Stimulated activated CD8-positive, alpha-beta memory T cell treated with anti-CD3 and anti-CD28 coated beads, Interleukin-12 subunit alpha, Interleukin-12 subunit beta, amount 100 ng/mL, for 1 hour (primary cell): Measurements from ENCODE around the gene ZBTB4.

Experiments used
- DNase-seq: peaks from one replicate; pipeline ENCODE4 v3.0.0-alpha.2; 2020; ENCODE audit warnings: low read depth

Gene ZBTB4

DNA sequence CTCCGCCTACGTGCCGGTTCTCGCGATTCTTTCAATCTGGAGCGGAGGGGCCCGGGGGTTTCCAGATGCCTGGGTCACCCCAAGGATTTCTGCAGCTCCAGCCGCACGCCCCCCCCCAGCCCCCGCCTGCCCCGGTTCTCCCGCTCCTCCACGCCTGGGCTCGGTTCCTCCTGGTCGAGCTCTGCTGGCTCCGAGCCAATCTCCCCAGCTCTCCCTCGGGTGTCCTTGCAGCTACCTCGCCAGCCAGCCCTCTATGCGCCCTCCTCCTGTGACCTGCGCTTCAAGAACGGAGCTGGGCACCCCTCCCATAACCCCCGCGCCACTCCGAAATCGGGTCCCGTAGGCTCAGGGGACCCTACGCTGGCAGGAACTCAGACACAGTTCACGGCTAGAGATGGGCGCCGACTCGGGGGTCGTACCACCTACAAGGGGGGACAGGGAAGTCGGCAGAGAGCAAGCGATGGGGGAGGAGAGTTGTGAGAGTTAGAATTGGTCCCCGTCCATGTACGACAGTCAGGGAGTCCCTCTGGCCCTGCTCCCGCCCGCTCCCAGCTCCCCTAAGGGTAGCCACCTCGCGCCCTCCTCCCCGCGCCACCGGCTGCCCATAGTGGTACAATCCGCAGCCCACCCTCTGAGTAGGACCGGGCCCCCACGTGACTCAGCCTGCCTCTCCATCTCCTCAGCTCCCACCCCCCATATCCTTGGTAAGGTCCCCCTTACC lies 39.2 kb downstream of the ZBTB4 start:
- DNase-seq: no peak

DNA sequence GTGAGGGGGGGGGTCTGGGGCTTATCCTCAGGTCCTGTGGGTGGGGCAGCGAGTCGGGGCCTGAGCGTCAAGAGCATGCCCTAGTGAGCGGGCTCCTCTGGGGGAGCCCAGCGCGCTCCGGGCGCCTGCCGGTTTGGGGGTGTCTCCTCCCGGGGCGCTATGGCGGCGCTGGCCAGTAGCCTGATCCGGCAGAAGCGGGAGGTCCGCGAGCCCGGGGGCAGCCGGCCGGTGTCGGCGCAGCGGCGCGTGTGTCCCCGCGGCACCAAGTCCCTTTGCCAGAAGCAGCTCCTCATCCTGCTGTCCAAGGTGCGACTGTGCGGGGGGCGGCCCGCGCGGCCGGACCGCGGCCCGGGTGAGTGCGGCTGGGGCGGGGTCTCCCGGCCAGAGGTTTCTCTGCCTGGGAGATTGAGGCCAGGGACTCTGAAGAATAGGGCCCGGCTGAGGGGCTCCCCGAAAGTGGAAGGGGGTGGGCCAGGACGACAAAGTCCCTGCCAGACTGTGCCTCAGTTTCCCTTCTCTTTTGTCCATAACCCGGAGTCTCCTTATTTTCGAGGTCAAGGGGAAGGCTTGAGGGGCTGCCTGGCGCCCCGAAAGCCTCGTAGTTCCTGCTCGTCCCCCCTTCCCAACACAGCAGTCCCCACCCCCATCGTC lies 39.8 kb downstream of the ZBTB4 start, which contains the start of gene FGF11:
Gene FGF11 (plus strand): TSS at position 51 of the 651 bp plus-strand sequence. CDS start 109 bp downstream, at position 160.
- DNase-seq: no peak

DNA sequence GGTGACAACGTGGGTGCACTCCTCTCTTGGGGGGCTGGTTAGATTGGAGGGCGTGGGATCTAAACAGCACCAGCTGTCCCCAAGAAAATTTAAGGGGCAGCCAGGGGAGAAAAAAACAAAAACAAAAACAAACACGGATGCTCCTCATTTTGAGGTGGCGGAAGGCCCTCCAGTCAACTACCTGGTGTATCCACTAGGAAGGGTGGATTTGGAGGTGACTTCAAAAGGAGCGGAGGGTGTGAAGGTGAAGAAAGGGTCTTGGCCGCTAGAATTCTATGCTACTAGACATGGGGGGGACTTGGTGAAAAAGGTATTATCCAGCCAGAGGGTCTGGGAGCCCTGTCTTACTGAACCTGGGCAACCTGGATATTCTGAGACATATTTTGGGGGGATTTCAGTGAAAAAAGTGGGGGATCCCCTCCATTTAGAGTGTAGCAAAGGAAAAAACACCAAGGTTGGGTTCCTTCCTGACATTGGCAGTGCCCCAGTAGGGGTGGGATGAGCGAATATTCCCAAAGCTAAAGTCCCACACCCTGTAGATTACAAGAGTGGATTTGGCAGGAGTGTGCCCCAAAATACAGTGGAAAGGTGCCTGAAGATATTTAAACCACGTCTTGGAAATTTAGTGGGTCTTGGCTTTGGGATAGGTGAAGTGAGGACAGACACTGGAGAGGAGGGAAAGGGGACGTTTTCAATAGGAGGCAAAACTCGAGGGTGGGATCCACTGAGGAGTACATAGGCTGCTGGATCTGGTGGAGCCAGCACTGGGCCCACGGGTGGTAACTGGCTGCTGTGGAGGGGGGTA lies 40.6 kb downstream of the ZBTB4 start:
- no peak for DNase-seq

- no peak for DNase-seq
Observed at GRCh38 chr17:7437950-7438614, 41.3 kb downstream of the ZBTB4 start.

GRCh38 chr17:7437369-7437863 lies 42.0 kb downstream of the ZBTB4 start:
- no peak for DNase-seq

- peak; percentile 59 for DNase-seq
Observed at GRCh38 chr17:7436556-7437368, 42.7 kb downstream of the ZBTB4 start.

DNA sequence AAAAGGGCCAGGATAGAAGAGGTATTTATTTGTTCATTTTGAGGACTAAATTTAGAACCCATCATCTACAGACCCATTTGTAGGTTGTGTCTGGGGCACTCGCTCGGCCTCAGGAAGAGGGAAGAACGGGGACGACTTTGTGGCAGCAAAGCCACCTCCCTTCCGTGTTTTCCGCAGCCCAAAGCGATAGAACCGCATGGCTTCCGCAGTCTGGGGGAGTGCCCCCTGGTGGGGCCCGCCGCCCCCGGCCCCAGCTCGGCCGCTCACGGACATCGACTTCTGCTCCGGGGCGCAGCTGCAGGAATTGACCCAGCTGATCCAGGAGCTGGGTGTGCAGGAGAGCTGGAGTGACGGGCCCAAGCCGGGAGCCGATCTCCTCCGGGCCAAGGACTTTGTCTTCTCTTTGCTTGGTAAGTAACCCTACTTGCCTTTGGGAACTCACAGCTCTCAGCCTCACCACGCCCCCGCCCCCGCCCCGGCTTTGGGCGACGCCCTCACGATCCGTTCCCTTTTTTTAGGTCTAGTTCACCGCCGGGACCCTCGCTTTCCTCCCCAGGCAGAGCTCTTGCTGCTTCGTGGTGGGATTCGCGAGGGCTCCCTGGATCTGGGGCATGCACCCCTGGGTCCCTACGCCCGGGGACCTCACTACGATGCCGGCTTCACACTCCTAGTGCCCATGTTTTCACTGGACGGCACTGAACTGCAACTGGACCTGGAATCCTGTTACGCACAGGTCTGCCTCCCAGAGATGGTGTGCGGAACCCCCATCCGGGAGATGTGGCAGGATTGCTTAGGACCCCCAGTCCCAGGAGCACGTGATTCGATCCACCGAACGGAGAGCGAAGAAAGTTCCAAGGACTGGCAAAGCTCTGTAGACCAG lies 43.5 kb downstream of the ZBTB4 start:
- no peak for DNase-seq

GRCh38 chr17:7432296-7432695 lies 47.1 kb downstream of the ZBTB4 start:
- DNase-seq: no peak

GRCh38 chr17:7431231-7431630 lies 48.2 kb downstream of the ZBTB4 start:
- DNase-seq: no peak

DNA sequence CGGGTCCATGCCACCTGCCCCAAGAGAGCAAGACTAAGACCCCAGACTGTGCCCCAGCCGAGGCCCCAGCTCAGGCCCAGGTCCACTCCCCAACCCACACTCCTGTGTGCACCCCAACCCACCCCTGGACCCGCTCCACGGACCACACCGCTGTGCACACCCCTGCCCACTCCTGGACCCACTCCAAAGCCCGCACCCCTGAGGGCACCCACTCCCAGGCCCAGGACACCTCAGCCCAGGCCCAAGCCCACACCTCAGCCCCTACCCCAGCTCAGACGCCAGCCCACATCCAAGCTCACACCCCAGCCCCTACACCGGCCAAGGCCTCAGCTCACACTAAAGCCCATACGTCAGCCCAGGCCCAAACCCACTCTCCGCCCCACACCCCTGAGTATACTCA lies 49.7 kb downstream of the ZBTB4 start:
- DNase-seq: no peak

GRCh38 chr17:7428557-7428956 lies 50.9 kb downstream of the ZBTB4 start, which contains the start of gene SPEM3:
Gene SPEM3, plus strand, starts transcription at chr17:7428857. Its CDS starts 46 bp downstream, at chr17:7428903.
- DNase-seq: no peak

GRCh38 chr17:7427549-7427948 lies 51.9 kb downstream of the ZBTB4 start:
- DNase-seq: no peak

DNA sequence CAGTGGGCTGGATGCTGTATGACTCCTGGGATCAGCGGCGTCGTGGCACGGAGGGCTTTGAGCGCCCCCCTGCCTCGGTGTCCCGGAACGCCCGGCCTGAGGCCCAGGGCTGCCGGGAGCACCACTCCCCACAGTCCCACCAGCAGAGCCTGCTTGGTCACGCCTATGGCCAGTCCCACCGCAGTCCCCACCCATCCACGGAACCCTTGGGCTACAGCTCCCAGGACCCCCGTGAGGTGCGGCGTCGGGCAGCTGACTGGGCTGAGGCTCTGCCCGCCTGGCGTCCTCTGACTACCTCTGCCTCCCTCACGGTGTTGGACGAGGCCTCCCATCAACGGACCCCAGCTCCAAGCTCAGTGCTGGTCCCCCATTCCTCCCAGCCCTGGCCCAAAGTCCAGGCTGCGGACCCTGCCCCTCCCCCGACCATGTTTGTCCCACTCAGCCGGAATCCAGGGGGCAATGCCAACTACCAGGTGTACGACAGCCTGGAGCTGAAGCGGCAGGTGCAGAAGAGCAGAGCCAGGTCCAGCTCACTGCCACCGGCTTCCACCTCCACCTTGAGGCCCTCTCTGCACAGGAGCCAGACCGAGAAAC lies 52.4 kb downstream of the ZBTB4 start:
- no peak for DNase-seq

GRCh38 chr17:7426203-7426863 lies 53.1 kb downstream of the ZBTB4 start:
- no peak for DNase-seq

DNA sequence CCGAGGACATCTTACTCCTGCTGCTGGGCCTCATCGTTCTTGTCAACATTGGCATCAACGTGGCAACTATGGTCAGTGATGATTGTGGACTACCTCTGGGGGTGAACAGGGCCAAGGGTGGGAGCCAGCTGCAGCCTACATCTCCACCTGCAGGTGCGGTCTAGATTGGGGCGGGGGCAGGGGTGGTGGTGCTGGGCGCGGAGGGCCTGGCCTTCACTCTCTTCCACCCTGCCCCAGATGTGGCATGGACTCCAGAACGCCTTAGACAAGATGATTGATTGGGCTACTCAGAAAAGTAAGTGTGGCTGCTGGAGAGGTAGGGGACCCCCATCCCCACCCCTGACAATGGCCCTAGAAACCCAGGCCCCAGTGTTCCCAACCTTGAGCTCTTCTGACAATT lies 53.7 kb downstream of the ZBTB4 start:
- DNase-seq: no peak

DNA sequence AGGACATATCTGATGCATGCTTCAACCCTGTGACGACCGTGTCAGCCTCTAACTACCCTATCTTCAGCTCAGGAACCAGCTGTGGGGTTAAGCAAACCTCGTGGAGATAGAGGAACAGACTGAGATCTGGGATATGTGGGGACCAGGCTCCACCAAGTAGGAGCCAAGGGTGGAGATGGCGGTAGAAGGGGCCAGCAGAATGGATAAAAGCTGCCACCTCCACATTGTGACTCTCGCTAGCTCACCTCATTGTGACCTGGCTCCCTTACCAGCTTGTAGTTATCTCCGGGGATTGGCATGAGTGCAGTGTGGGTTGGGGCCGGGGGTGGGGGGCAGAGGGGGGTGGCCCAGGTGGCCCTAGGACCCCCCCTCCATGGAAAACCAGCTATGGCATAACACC lies 54.1 kb downstream of the ZBTB4 start, which contains the start of gene SPEM2:
Gene SPEM2 (plus strand): TSS at position 301 of the 400 bp plus-strand sequence. CDS start 73 bp downstream, at position 374.
- DNase-seq: no peak

- no peak for DNase-seq
Observed at GRCh38 chr17:7423679-7424078, 55.8 kb downstream of the ZBTB4 start.

- no peak for DNase-seq
Observed at GRCh38 chr17:7421186-7421585, 58.2 kb downstream of the ZBTB4 start.
